GM15510 (cell line): Measurements from ENCODE around the gene EFCAB10.

Source experiments
- POLR2A ChIP-seq: IDR thresholded peaks from 3 replicates; pipeline ENCODE4 v1.6.1; 2011; ENCODE audit warnings: borderline replicate concordance; ENCODE audit not compliant: insufficient read length; ENCODE audit errors: extremely low read depth

Gene EFCAB10

GRCh38 chr7:105521027-105521716, 60.1 kb downstream of the EFCAB10 start:
- no peak for TF ChIP-seq POLR2A

GRCh38 chr7:105519353-105519752, 61.9 kb downstream of the EFCAB10 start:
- TF ChIP-seq POLR2A, result no peak
